ENCODE measurements around the gene ZNF541. TPM values are rescaled to one million over a fixed set of nuclear protein-coding genes. Genes with fewer than 3 reads are reported as not detected.

ZNF541 gene
- total and polyA plus RNA-seq, 2 experiments from 2014 or later, result 0.26 to 0.42 TPM

DNA sequence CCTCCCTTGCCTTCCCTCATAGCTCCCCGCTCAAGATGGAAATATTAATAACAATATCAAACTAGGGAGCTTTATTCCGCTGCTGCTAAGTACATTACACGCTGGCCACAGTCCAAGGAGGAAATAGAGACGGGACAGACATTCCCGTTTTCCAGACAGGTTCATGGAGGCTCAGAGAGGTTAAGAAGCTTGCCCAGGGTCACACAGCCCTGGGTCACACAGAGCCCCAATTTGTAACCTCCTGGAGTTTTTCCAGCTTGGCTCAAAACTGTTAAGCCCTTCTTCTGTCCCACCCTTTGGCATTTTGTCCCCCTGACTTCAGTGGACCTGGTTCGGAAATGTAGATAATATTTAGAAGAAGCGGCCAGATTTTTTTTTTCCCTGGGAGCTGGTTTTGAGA is 38.0 kb upstream of the ZNF541 start (continued):
- TF ChIP-seq, protein P1, sequence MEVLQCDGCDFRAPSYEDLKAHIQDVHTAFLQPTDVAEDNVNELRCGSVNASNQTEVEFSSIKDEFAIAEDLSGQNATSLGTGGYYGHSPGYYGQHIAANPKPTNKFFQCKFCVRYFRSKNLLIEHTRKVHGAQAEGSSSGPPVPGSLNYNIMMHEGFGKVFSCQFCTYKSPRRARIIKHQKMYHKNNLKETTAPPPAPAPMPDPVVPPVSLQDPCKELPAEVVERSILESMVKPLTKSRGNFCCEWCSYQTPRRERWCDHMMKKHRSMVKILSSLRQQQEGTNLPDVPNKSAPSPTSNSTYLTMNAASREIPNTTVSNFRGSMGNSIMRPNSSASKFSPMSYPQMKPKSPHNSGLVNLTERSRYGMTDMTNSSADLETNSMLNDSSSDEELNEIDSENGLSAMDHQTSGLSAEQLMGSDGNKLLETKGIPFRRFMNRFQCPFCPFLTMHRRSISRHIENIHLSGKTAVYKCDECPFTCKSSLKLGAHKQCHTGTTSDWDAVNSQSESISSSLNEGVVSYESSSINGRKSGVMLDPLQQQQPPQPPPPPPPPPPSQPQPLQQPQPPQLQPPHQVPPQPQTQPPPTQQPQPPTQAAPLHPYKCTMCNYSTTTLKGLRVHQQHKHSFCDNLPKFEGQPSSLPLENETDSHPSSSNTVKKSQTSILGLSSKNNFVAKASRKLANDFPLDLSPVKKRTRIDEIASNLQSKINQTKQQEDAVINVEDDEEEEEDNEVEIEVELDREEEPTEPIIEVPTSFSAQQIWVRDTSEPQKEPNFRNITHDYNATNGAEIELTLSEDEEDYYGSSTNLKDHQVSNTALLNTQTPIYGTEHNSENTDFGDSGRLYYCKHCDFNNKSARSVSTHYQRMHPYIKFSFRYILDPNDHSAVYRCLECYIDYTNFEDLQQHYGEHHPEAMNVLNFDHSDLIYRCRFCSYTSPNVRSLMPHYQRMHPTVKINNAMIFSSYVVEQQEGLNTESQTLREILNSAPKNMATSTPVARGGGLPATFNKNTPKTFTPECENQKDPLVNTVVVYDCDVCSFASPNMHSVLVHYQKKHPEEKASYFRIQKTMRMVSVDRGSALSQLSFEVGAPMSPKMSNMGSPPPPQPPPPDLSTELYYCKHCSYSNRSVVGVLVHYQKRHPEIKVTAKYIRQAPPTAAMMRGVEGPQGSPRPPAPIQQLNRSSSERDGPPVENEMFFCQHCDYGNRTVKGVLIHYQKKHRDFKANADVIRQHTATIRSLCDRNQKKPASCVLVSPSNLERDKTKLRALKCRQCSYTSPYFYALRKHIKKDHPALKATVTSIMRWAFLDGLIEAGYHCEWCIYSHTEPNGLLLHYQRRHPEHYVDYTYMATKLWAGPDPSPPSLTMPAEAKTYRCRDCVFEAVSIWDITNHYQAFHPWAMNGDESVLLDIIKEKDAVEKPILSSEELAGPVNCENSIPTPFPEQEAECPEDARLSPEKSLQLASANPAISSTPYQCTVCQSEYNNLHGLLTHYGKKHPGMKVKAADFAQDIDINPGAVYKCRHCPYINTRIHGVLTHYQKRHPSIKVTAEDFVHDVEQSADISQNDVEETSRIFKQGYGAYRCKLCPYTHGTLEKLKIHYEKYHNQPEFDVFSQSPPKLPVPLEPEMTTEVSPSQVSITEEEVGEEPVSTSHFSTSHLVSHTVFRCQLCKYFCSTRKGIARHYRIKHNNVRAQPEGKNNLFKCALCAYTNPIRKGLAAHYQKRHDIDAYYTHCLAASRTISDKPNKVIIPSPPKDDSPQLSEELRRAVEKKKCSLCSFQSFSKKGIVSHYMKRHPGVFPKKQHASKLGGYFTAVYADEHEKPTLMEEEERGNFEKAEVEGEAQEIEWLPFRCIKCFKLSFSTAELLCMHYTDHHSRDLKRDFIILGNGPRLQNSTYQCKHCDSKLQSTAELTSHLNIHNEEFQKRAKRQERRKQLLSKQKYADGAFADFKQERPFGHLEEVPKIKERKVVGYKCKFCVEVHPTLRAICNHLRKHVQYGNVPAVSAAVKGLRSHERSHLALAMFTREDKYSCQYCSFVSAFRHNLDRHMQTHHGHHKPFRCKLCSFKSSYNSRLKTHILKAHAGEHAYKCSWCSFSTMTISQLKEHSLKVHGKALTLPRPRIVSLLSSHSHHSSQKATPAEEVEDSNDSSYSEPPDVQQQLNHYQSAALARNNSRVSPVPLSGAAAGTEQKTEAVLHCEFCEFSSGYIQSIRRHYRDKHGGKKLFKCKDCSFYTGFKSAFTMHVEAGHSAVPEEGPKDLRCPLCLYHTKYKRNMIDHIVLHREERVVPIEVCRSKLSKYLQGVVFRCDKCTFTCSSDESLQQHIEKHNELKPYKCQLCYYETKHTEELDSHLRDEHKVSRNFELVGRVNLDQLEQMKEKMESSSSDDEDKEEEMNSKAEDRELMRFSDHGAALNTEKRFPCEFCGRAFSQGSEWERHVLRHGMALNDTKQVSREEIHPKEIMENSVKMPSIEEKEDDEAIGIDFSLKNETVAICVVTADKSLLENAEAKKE (CRISPR knock-in tag; IDR thresholded peaks at IDR 0.05), result no peak

DNA sequence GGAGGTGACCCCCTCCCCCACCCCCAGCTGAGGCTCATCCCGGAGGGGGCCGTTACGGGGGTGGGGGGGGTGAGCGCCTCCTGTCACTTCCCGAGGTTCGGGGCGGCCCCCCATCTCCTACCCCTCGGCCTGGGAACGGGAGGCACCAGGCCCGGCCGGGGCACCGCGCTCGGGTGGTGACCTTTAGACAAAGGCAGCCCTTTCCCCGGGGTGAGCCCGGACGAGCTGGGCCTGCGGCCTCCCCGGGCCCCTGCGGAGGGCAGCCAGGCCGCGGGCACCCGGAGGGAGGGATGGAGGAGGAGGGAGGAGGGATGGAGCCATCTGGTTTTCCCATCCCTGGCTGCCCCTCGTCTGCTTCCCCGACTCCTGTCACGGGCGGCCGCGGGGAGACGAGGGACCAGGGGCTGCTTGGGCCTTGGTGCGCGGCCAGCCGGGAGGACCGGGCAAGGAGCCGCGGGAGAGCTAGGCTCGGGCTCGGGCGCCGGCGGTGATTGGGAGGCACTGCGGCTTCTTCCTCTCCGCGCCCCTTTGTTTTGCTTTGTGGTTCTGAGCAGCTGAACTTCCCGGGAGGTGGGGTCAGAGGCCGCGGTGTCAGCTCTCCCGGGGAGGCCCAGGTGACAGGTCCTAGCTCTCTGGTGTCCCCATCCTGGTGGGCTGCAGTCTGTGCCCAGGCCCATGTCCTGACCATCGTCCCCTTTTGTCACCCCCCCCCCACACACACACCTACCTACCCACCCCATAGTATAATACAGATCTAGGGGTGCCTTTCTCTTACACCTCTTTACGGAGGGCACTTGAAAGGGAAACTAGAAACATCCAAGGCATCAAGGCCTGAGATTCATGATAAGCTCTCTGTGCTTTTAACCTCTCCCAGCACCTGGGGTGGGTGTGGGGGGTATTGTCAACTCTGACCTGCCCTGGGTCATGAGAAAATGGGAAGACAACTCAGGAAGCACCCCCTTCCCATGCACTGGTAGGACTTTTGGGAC is 37.3 kb upstream of the ZNF541 start:
- Histone ChIP-seq H3K4me3 (peak overlapping the region; percentile 99), H3K9me2 (ENCODE audit: insufficient read depth) (peaks cover 2% of the 10 kb centered on the region; the same call in 1 of the 2 replicates), H3F3A (replicated peaks; ENCODE audit: low read depth) (peaks cover 25% of the 10 kb centered on the region), H3K79me2 (replicated peaks; ENCODE audit: insufficient read depth) (peaks cover 70% of the 10 kb centered on the region), H3K36me3 (ENCODE audit: insufficient read depth) (no peaks in the 10 kb centered on the region; the same call in 1 of the 2 replicates), H3K27ac (ENCODE audit: low read depth) (peak overlapping the region; percentile 96), H3K4me2 (peak overlapping the region; percentile 90), H4K20me1 (replicated peaks; ENCODE audit: insufficient read depth) (peaks cover 7% of the 10 kb centered on the region), H2AFZ (no peak overlapping the region), H3K4me1 (ENCODE audit: insufficient read depth) (peaks cover 43% of the 10 kb centered on the region), H3K27me3 (ENCODE audit: insufficient read depth) (no peaks in the 10 kb centered on the region)
- ATAC-seq, result peak; percentile 15
- TF ChIP-seq, protein P2, sequence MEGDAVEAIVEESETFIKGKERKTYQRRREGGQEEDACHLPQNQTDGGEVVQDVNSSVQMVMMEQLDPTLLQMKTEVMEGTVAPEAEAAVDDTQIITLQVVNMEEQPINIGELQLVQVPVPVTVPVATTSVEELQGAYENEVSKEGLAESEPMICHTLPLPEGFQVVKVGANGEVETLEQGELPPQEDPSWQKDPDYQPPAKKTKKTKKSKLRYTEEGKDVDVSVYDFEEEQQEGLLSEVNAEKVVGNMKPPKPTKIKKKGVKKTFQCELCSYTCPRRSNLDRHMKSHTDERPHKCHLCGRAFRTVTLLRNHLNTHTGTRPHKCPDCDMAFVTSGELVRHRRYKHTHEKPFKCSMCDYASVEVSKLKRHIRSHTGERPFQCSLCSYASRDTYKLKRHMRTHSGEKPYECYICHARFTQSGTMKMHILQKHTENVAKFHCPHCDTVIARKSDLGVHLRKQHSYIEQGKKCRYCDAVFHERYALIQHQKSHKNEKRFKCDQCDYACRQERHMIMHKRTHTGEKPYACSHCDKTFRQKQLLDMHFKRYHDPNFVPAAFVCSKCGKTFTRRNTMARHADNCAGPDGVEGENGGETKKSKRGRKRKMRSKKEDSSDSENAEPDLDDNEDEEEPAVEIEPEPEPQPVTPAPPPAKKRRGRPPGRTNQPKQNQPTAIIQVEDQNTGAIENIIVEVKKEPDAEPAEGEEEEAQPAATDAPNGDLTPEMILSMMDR (conservative IDR thresholded peaks at IDR 0.05; ENCODE audit: low read depth in 2 of 2), result no peak; a peak in 1 of 4 replicates
- TF ChIP-seq ZNF331 (CRISPR knock-in tag; IDR thresholded peaks at IDR 0.05; ENCODE audit: low read depth), result no peak
- no peak for TF ChIP-seq ZNF114 (CRISPR knock-in tag; IDR thresholded peaks at IDR 0.05)
- TF ChIP-seq JUNB (IDR thresholded peaks at IDR 0.05; ENCODE audit: unreplicated experiment), result no peak
- peak; percentile 45; the same call in 1 of the 2 replicates for TF ChIP-seq POLR2AphosphoS5 (IDR thresholded peaks at IDR 0.05; ENCODE audit: low read depth)
- TF ChIP-seq, protein P3, sequence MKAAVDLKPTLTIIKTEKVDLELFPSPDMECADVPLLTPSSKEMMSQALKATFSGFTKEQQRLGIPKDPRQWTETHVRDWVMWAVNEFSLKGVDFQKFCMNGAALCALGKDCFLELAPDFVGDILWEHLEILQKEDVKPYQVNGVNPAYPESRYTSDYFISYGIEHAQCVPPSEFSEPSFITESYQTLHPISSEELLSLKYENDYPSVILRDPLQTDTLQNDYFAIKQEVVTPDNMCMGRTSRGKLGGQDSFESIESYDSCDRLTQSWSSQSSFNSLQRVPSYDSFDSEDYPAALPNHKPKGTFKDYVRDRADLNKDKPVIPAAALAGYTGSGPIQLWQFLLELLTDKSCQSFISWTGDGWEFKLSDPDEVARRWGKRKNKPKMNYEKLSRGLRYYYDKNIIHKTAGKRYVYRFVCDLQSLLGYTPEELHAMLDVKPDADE (IDR thresholded peaks at IDR 0.05), result no peak
- no peak for TF ChIP-seq STAT1 (IDR thresholded peaks at IDR 0.05; ENCODE audit: unreplicated experiment)
- TF ChIP-seq NANOG (IDR thresholded peaks at IDR 0.05; ENCODE audit: borderline replicate concordance), result no peak
- TF ChIP-seq CREB1 (CRISPR knock-in tag; IDR thresholded peaks at IDR 0.05; ENCODE audit: low read depth), result no peak
- no peaks in the 10 kb centered on the region; the same call in 2 of the 3 replicates for H3K9me3 Mint-ChIP-seq
- peaks cover 13% of the 10 kb centered on the region for H3K27me3 Mint-ChIP-seq (ENCODE audit: insufficient read depth, low read depth, poor library complexity)
- peaks cover 19% of the 10 kb centered on the region for H3K36me3 Mint-ChIP-seq (ENCODE audit: low read depth)
- H3K4me3 Mint-ChIP-seq, result peak overlapping the region; percentile 64
- peak; percentile 79 for DNase-seq (ENCODE audit: low spot score)
- peaks cover 40% of the 10 kb centered on the region for H3K4me1 Mint-ChIP-seq
- peak overlapping the region; percentile 79; the same call in 1 of the 2 replicates for H3K27ac Mint-ChIP-seq

Data from GM23338 (cell line).